Activated CD4-positive, alpha-beta T cell treated with anti-CD3 and anti-CD28 coated beads, Interleukin-2, amount 50 U/mL, for 1 hour (primary cell): Measurements from ENCODE around the gene SPAG6.

Experiments
- DNase-seq: peaks from one replicate; pipeline ENCODE4 v3.0.0-alpha.2; 2020

The SPAG6 gene

DNA sequence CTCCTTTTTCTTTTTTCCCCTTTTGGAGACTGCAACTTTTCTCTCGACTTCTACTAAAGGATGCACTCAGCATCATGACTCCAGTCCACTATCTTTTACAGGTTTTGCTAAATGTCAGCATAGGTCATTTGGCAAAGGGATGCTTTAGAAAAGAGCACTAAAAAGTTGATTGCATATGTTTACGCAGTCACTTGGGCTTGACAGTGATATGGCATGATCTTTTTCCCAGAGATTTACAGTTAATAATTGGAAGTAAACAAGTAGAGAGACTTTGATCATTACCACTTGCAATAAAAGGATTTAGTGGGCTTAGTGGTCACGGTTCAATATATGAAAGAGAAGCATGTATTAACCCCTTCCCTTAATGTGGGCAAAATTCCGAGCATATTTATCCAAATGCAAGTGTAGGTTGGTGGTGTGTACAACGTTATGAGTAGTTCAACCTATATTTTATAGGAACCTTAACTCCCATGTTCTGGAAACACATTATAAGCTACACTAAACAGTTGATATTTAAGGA lies 22.6 kb upstream of the SPAG6 start:
- no peak for DNase-seq

- DNase-seq: no peak
Observed at GRCh38 chr10:22323538-22324305, 21.6 kb upstream of the SPAG6 start.

- no peak for DNase-seq
Observed at GRCh38 chr10:22324413-22324812, 20.9 kb upstream of the SPAG6 start.

- no peak for DNase-seq
Observed at GRCh38 chr10:22324893-22325271, 20.4 kb upstream of the SPAG6 start.

DNA sequence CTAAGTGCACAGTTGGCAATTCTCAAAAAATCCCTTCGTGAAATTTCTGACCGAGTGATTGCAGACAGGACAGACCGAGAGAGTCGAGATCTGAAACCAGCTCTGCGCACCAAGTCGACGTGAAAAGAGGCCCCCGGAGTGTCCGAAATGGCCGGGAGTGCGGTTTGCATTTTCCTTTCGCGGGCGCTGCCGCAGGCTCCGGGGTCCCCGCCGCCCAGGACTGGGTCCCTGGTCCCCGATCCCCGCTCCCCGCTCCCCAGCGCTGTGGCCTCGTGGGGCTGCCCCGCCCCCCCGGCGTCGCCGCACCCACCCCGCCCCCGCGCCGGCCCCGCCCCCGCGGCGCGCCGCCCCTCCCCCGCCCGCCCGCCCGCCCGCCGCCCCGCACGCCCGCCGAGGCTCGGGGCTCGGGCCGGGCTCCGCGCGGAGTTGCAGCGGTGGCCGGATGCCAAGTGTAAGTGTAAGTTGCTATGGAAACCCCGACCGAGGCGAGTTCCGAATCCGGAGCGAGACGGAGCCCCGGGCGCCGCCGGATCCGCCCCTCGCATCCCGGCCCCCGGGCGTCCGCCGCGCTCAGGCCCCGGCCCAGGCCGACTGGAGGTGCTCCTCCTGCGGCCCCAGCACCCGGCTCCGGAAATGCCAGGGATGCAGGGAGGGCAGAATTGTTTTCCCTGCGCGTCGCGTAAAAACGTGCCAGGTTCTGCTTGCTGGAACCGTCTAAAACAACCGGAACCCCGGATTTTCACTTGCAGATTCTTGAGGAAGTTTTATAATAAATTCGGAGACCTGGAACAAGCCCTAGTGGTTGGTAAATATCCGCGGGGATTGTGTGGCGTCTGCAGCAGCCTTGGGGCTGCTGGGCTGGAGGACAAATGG lies 19.8 kb upstream of the SPAG6 start:
- DNase-seq: peak; percentile 69

DNA sequence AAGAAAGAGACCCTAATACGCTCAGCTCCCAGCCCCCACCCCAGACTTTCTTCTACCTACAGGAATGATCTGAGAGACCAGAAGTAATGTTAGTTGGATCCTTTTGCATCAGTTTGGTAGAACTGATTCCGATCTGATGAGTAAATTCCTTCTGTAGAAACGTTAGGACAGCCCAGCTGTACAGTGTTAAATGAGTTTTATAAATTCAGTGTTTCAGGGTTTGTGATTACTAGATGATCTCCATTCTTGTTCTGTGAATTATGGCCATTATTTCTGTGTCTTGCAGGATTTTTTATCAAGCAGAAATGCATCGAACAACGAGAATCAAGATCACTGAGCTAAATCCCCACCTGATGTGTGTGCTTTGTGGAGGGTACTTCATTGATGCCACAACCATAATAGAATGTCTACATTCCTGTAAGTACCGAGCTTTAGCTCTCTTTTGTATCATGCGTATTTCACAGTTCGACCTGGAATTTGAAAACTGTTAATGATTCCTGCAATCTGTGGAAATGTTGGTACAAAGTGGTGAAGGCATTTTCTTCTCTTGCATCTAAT lies 19.1 kb upstream of the SPAG6 start:
- no peak for DNase-seq

GRCh38 chr10:22329150-22329549 lies 16.1 kb upstream of the SPAG6 start:
- no peak for DNase-seq

GRCh38 chr10:22332116-22332692 lies 13.1 kb upstream of the SPAG6 start:
- no peak for DNase-seq

GRCh38 chr10:22333167-22333974 lies 11.9 kb upstream of the SPAG6 start:
- no peak for DNase-seq

- DNase-seq: no peak
Observed at GRCh38 chr10:22333975-22334282, 11.4 kb upstream of the SPAG6 start.

GRCh38 chr10:22334414-22335172 lies 10.7 kb upstream of the SPAG6 start:
- no peak for DNase-seq

- DNase-seq: peak; percentile 66
Observed at GRCh38 chr10:22335173-22335933, 9.9 kb upstream of the SPAG6 start.

GRCh38 chr10:22338185-22338900 lies 7.0 kb upstream of the SPAG6 start:
- no peak for DNase-seq

DNA sequence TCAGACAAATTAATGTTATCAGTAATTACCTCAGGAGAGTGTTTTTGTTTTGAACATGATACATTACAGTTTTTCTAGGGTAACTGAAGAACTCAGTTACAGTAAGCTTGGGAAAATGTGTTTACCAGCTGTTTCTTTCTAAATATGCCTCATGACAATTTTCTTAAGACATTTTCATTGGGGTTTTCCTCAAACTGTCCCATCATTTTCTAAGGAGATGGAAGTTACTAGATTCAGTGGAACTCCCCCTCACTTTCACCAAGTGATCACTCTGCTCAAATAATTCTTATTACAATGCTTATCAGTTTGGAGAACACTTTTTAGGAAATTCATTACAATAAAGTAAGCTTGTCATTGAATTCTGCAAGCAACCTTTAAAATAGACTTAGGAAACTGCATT lies 6.4 kb upstream of the SPAG6 start:
- DNase-seq: no peak

DNA sequence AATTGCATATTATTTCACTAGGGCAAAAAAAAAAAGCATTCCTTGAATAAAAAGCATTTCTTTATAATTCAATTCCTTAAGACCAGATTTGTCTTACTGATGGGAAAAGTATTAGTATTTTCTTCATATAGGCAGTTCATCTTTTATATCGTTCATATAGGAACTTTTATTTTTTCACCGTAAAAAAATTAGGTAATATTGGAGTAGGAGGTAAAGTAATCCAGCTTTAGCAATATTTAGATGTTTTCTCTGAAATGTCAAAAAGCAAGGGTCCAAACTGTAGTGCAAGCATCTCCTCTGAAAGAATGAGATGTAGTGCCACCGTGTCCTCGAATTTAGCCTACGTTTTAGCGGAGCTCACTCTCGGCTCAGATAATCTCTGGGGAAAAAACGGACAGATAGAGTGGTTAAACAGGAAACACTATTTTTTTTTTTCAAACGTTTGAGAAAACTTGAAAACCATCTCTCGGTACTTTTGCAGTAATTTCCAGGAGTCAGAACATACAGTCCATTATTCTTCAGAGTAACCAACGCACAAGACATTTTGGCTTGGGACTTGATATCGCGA lies 5.5 kb upstream of the SPAG6 start:
- DNase-seq: no peak

- peak; percentile 44 for DNase-seq
Observed at GRCh38 chr10:22340329-22341189, 4.7 kb upstream of the SPAG6 start.

GRCh38 chr10:22341190-22341925 lies 3.9 kb upstream of the SPAG6 start:
- DNase-seq: no peak

- no peak for DNase-seq
Observed at GRCh38 chr10:22341926-22342196, 3.4 kb upstream of the SPAG6 start.

- no peak for DNase-seq
Observed at GRCh38 chr10:22342421-22342820, 2.9 kb upstream of the SPAG6 start.
